HCT116 (cell line): ENCODE measurements around the gene MYBL2. TPM values are rescaled to one million over a fixed set of nuclear protein-coding genes. Genes with fewer than 3 reads are reported as not detected.

Experiments used
- ATAC-seq: fragments of 200-7000 bp; cut with Tn5 transposase; 2 replicates; pipeline ENCODE4 v1.9.1; 2020; ENCODE audit warnings: mild to moderate bottlenecking, moderate library complexity
- BruUV-seq: library from RNA; stranded (reverse); fragments of 400-500 nt; replicated peaks from 2 replicates; lab custom pipeline; 2021; lab: Mats Ljungman, UMichigan
- CTCF ChIA-PET: fragments of 300-600 bp; sonication (Branson Sonifier 250); formaldehyde crosslinking; loops from one replicate; lab custom pipeline; 2021; ENCODE audit warnings: antibody characterized with exemption; lab: Charles Lee
- POLR2A ChIA-PET: fragments of 300-600, 350-600 bp; sonication (Branson Sonifier 250); formaldehyde crosslinking; loops from one replicate; lab custom pipeline; 2021; ENCODE audit warnings: antibody characterized with exemption; lab: Charles Lee
- RAD21 ChIA-PET, 2 experiments: fragments of 300-600 bp; sonication (Branson Sonifier 250); formaldehyde crosslinking; loops; one replicate each; lab custom pipeline; 2023; ENCODE audit warnings: low total read pairs in 2 of 2; ENCODE audit not compliant: uncharacterized antibody in 2 of 2, unreplicated experiment in 2 of 2, low non-redundant PET in 1 of 2; lab: Charles Lee
- DNase-seq: peaks from one replicate; pipeline ENCODE4 v3.0.0-alpha.2; 2010; ENCODE audit warnings: low read depth, low spot score
- H2AFZ ChIP-seq: fragments of 200-600 bp; shearing (Covaris generic), sonication (generic); 2 replicates; pipeline ENCODE4 v1.6.1; 2017; ENCODE audit warnings: low read depth, mixed run types, mixed read lengths, antibody characterized with exemption, low read length; ENCODE audit not compliant: poor library complexity, severe bottlenecking
- H3K27ac ChIP-seq: 2 replicates; pipeline ENCODE4 v1.5.1; 2012; ENCODE audit warnings: low read depth, low read length
- H3K27me3 ChIP-seq: fragments of 200-600 bp; sonication (generic); 2 replicates; pipeline ENCODE4 v1.6.1; 2016; ENCODE audit warnings: mixed run types, low read length, mixed read lengths; ENCODE audit not compliant: insufficient read depth
- H3K36me3 ChIP-seq, 2 experiments: fragments of 200-500 bp in 1 of 2; fragments of 200-600 bp in 1 of 2; sonication (Bioruptor generic) in 1 of 2; sonication (generic) in 1 of 2; 2 replicates each; pipeline versions ENCODE4 v1.5.1 to v1.6.1; 2014 to 2016; ENCODE audit warnings: low read length in 2 of 2, inconsistent platforms in 1 of 2, mixed read lengths in 1 of 2, mixed run types in 1 of 2; ENCODE audit not compliant: insufficient read depth in 2 of 2, control insufficient read depth in 1 of 2
- H3K4me1 ChIP-seq, 2 experiments: fragments of 200-600 bp in 1 of 2; sonication (generic) in 1 of 2; 2 replicates each; pipeline versions ENCODE4 v1.5.1 to v1.6.1; 2012 to 2017; ENCODE audit warnings: low read length in 2 of 2, inconsistent platforms in 1 of 2, mild to moderate bottlenecking in 1 of 2, mixed read lengths in 1 of 2, mixed run types in 1 of 2, moderate library complexity in 1 of 2; ENCODE audit not compliant: insufficient read depth in 2 of 2, control insufficient read depth in 1 of 2
- H3K4me2 ChIP-seq: fragments of 200-600 bp; sonication (generic); 2 replicates; pipeline ENCODE4 v1.6.1; 2017; ENCODE audit warnings: mixed run types, low read length, mixed read lengths
- H3K4me3 ChIP-seq, 2 experiments: fragments of 200-600 bp in 1 of 2; sonication (generic) in 1 of 2; replicated peaks in 1 of 2; 2 replicates each; pipeline ENCODE4 v1.5.1; 2011 to 2016; ENCODE audit warnings: low read length in 2 of 2, control low read depth in 1 of 2, low read depth in 1 of 2, mild to moderate bottlenecking in 1 of 2, mixed read lengths in 1 of 2, mixed run types in 1 of 2
- H3K79me2 ChIP-seq: fragments of 200-600 bp; sonication (generic); 2 replicates; pipeline ENCODE4 v1.6.1; 2017; ENCODE audit warnings: mild to moderate bottlenecking, mixed run types, low read length, moderate library complexity, mixed read lengths; ENCODE audit not compliant: insufficient read depth
- H3K9ac ChIP-seq: fragments of 200-600 bp; sonication (generic); 2 replicates; pipeline ENCODE4 v1.6.1; 2016; ENCODE audit warnings: low read length, mixed read lengths
- H3K9me2 ChIP-seq: fragments of 200-600 bp; sonication (generic), shearing (Covaris generic); 2 replicates; pipeline ENCODE4 v1.6.1; 2017; ENCODE audit warnings: mixed run types, mild to moderate bottlenecking, moderate library complexity; ENCODE audit not compliant: insufficient read depth
- H3K9me3 ChIP-seq, 2 experiments: fragments of 200-500 bp in 1 of 2; fragments of 200-600 bp in 1 of 2; sonication (Bioruptor generic) in 1 of 2; sonication (generic) in 1 of 2; 2 replicates each; pipeline ENCODE4 v1.6.1; 2014 to 2017; ENCODE audit warnings: low read length in 2 of 2, mixed read lengths in 2 of 2, inconsistent platforms in 1 of 2, low read depth in 1 of 2, mild to moderate bottlenecking in 1 of 2, mixed run types in 1 of 2, moderate library complexity in 1 of 2; ENCODE audit not compliant: control insufficient read depth in 1 of 2, insufficient read depth in 1 of 2
- H4K20me1 ChIP-seq: fragments of 200-600 bp; sonication (generic), shearing (Covaris generic); 2 replicates; pipeline ENCODE4 v1.6.1; 2017; ENCODE audit warnings: mixed run types, mild to moderate bottlenecking, moderate library complexity; ENCODE audit not compliant: insufficient read depth
- CEBPB ChIP-seq: IDR thresholded peaks from 2 replicates; pipeline ENCODE4 v1.6.1; 2012; ENCODE audit warnings: low read depth
- ELF1 ChIP-seq: IDR thresholded peaks from 2 replicates; pipeline ENCODE4 v1.6.1; 2012; ENCODE audit warnings: low read depth, borderline replicate concordance
- EZH2 ChIP-seq: fragments of 200-600 bp; sonication (generic); IDR thresholded peaks from 2 replicates; pipeline ENCODE4 v1.6.1; 2017; ENCODE audit warnings: antibody characterized with exemption, mixed run types
- FOSL1 ChIP-seq: IDR thresholded peaks from 2 replicates; pipeline ENCODE4 v1.6.1; 2012; ENCODE audit warnings: low read depth
- JUND ChIP-seq: IDR thresholded peaks from 2 replicates; pipeline ENCODE4 v1.6.1; 2012
- SRF ChIP-seq: IDR thresholded peaks from 2 replicates; pipeline ENCODE4 v1.6.1; 2012; ENCODE audit warnings: low read depth
- ZFX ChIP-seq: fragments of 450-650 bp; IDR thresholded peaks from 2 replicates; pipeline ENCODE4 v1.6.1; 2017
- intact Hi-C: fragments of 100-400 bp; cut with micrococcal nuclease; formaldehyde crosslinking; loops from 2 replicates; pipeline ENCODE4 v1.10.0; 2022
- total RNA-seq: library from RNA; stranded (reverse); gene quantifications from one replicate; pipeline ENCODE4 v1.2.1, GENCODE V29; 2021; ENCODE audit not compliant: unreplicated experiment
- TF ChIP-seq, protein P1 (sequence below): IDR thresholded peaks from 2 replicates; pipeline ENCODE4 v1.6.1; 2012
- TF ChIP-seq, protein P2 (sequence below): IDR thresholded peaks from 2 replicates; pipeline ENCODE4 v1.6.1; 2012; ENCODE audit warnings: low read depth

Gene MYBL2
- total RNA-seq, 1 experiment from 2014 or later, result 92.1 TPM

DNA sequence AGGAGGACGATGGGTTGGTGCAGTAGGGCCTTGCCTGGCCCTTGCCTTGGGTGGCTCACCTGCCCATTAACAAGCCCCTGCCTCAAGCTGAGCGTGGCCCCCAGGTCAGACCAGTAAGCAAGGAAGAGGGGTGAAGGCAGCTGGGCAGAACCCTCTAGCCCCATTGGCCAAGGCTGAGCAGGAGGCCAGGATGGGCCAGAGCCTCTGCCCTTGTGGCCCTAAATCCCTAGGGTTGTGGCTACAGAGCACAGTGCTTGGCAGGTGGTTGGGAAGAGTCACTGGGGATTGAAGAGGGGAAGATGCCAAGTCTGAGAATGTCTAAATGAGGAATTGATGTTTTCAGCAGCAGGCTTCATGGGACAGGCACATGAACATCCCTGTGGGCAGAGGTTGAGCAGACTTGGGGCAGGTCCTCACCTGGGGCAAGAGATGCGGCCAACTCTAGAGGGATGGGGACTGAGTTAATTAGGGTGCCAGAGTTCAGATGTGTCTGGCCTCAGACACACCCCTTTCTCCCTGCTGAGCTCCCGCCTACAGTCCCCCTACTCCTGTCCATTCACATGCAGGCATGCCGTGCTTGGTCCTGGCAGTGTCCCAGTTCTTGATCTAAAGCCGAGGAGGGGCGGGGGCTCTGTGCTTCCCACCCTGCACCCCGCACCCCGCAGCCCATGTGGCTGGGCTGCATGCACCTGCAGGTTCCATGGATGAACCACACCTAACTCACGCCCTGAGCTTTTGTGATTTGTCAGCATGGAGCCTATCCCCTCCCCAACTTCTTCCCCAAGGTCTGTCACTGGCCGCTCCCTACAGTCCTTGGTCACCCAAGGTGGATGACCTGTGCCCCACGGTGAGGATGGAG lies 50.1 kb downstream of the MYBL2 start:
- RAD21 ChIA-PET, result no interaction called here
- 0 out of 2 replicates have a peak, but pooled peaks have one; percentile 28 for ATAC-seq

More for the DNA sequence above, 50.1 kb downstream of the MYBL2 start:
- no peak overlapping the region for H3K9ac ChIP-seq
- H4K20me1 ChIP-seq, result no peaks in the 10 kb centered on the region
- ChIA-PET CTCF (interaction anchor here (1.1 to 1.2 kb wide), 2 partner anchors 25 kb away, joined by 3 to 4 read pairs; no protein-coding TSS in a partner anchor), POLR2A (no interaction called here)
- no peak overlapping the region for H3K27ac ChIP-seq
- no peak for DNase-seq
- no peak overlapping the region for H3K4me2 ChIP-seq
- no peaks in the 10 kb centered on the region for H3K4me1 ChIP-seq
- TF ChIP-seq EZH2 (no peak), ELF1 (no peak), ZFX (no peak), FOSL1 (no peak), SRF (no peak), CEBPB (no peak), JUND (no peak)
- TF ChIP-seq, protein P1, sequence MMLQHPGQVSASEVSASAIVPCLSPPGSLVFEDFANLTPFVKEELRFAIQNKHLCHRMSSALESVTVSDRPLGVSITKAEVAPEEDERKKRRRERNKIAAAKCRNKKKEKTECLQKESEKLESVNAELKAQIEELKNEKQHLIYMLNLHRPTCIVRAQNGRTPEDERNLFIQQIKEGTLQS, result no peak
- TF ChIP-seq, protein P2, sequence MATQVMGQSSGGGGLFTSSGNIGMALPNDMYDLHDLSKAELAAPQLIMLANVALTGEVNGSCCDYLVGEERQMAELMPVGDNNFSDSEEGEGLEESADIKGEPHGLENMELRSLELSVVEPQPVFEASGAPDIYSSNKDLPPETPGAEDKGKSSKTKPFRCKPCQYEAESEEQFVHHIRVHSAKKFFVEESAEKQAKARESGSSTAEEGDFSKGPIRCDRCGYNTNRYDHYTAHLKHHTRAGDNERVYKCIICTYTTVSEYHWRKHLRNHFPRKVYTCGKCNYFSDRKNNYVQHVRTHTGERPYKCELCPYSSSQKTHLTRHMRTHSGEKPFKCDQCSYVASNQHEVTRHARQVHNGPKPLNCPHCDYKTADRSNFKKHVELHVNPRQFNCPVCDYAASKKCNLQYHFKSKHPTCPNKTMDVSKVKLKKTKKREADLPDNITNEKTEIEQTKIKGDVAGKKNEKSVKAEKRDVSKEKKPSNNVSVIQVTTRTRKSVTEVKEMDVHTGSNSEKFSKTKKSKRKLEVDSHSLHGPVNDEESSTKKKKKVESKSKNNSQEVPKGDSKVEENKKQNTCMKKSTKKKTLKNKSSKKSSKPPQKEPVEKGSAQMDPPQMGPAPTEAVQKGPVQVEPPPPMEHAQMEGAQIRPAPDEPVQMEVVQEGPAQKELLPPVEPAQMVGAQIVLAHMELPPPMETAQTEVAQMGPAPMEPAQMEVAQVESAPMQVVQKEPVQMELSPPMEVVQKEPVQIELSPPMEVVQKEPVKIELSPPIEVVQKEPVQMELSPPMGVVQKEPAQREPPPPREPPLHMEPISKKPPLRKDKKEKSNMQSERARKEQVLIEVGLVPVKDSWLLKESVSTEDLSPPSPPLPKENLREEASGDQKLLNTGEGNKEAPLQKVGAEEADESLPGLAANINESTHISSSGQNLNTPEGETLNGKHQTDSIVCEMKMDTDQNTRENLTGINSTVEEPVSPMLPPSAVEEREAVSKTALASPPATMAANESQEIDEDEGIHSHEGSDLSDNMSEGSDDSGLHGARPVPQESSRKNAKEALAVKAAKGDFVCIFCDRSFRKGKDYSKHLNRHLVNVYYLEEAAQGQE, result no peak
- H3K4me3 ChIP-seq, result no peak overlapping the region
- BruUV-seq, result no TSS peak
- H2AFZ ChIP-seq, result no peak overlapping the region
- H3K27me3 ChIP-seq, result no peaks in the 10 kb centered on the region
- no peaks in the 10 kb centered on the region for H3K79me2 ChIP-seq
- no peaks in the 10 kb centered on the region for H3K9me2 ChIP-seq
- H3K9me3 ChIP-seq, result no peaks in the 10 kb centered on the region
- intact Hi-C loops, result no loop called here
- H3K36me3 ChIP-seq, result peaks cover 10 to 11% of the 10 kb centered on the region in 2 experiments; a peak in 1 of 4 replicates
